HG03378 (cell line): ENCODE results near the gene RTN4R.

Experiments used
- ATAC-seq: cut with Tn5 transposase; IDR thresholded peaks from one replicate; pipeline ENCODE4 v1.9.1; 2021; ENCODE audit warnings: mild to moderate bottlenecking, moderate library complexity; ENCODE audit not compliant: unreplicated experiment

The RTN4R gene

GRCh38 chr22:20231514-20232236 is 36.4 kb downstream of the RTN4R start:
- ATAC-seq: no peak

DNA sequence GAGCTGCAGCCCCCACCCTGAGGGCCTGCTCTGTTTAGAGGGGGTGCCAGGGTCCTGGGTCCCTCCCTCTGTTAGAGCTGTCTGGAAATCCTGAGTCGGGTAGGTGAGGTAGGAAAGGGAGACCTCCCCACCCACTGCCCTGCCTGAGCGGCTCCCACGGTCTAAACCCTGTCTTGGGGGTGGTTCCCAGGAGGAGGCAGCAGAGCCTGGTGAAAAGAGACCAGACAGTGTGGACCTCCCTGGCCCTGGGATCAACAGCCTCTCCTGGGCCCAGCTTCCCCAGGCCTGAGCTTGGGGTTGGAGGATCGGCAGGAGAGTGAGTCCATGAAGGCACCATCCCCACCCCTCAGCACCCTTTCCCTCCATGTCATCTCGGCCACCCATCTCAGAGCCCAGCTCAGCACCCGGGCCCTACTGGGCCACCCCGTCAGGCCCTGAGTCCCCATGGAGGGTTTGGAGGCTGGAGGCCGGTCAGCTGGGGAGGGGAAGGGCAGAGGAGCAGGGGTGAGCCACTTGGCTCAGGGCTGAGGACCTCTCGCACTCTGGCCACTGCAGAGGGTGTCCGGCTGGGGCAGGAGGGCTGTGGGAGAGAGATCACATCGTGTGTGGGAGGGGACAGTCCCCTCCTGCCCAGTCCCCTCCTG is 37.2 kb downstream of the RTN4R start:
- ATAC-seq: no peak

- no peak for ATAC-seq
These were observed 38.0 kb downstream of the RTN4R start for GRCh38 chr22:20229916-20230775.

DNA sequence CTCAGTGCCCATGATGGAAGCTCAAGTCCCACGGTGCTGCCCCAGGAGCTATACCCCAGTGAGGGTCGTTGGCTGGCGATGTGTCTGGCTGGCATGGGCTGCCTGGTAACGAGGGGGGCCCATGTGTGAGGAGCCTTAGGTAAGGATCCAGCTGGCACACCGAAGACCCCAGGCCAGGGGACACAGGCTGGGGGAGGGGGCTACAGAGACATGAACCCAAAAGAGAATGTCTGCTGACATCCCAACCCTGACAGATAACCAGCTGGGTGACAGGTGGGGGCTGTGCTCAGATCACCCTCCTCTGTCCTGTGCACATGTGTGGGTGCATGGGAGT is 39.2 kb downstream of the RTN4R start:
- ATAC-seq: no peak

DNA sequence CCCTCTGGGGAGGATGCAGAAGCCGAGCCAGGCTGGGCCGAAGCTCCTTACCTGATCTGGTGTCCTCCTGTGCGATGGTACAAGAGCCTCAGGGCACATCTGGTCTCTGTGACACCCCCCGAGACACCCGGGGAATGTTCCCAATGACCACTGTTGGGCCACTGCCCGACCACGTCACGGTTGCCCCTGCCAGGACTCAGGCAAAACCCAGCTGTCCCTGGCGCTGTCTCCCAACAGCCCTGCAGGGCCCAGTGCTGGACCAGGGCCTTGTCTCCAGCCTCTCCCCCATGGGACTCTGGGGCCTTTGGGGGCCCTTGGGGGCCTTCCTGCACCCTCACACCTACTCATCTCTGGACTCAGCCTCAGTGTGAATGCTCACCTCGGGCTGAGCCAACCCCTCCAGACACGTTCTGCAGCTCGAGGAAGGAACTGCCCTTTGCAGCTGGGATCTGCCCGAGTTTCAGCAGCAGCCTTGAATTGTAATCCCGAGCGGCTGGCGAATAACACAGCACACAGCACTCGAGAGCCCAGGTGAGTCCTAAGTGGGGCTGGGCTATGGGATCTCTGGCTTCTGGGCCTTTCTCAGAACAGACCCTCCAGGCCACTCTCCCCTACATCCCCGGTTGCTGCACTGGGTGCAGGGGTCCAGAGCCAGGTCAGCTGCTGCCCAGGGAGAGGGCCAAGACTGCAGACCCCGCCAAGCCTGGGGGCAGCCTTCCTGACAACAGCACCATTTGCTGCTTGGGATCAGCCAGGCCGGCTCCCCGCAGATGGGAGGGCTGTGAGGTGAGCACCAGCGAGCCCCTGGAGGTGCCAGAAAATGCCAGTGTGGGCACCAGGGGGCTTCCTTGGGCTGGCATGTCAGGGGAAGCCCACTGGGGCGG is 39.8 kb downstream of the RTN4R start:
- no peak for ATAC-seq

DNA sequence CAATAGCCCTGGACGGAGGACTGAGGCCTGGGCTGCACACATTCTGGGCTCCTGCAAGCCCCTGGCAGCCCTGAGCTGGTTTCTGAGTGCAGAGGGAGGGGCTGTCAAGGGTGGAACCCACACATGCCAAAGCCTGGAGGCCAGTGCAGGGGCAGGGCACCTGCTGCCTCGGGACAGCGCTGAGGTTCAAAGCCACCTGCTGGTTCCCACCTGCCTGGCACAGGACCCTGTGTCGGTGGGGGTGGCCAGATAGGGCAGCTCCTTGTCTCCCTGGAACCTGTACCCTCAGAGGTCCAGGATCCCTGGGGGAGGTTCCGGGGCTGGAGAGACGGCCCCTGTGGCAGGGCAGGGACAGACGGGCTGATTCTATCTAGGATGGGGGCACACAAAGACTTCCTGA is 40.8 kb downstream of the RTN4R start:
- no peak for ATAC-seq

- no peak for ATAC-seq
These were observed 41.3 kb downstream of the RTN4R start for GRCh38 chr22:20226760-20227350.

DNA sequence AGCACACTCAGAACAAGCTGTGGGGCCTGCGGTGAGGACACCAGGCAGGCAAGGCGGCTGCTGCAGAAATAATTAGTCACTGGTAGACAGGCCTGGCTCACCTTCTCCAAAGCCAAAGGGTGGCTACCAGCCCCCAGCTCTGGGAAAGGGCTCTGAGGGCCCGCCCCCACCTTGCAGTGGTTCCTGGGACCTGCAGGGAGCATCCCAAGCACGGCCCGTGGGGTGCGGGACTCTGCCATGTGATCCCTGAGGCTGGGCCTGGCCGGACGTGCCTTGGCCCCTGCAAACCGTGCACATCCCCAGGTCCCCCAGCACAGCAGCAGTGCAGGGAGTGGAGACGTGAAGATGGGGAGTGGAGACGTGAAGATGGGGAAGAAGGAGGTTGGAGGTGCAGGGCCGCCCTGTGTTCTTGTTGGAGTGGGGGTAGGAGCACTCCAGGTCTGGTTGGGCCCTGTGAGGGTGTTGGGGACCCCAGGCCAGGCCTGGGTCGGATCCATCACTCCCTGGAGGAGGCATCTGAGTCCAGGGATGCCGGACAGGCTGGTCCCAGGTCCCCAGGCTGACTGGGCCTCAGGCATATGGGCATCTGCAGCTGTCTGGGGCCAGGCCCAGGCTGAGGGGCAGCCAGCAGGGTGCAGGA is 41.9 kb downstream of the RTN4R start:
- no peak for ATAC-seq

- no peak for ATAC-seq
These were observed 42.5 kb downstream of the RTN4R start for GRCh38 chr22:20225693-20225966.

DNA sequence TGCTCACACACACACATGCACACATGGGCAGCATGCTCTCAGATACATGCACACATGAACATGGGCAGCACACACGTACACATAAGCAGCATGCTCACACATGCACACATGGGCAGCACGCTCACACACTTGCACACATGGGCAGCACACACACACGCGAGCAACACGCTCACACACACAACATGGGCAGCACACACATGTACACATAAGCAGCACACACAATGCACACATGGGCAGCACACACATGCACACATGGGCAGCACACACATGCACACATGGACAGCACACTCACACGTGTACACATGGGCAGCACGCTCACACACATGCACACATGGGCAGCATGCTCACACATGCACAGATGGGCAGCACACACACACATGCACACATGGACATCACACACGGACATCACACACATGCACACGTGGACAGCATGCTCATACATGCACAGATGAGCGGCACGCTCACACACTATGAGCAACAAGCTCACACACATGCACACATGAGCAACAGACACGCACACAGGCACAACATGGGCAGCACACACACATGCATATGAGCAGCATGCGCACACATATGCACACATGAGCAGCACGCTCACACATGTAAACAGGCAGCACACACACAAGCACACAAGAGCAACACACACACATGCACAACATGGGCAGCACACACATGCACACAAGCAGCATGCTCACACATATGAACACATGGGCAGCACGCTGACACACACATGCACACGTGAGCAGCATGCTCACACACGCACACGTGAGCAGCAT is 43.0 kb downstream of the RTN4R start:
- no peak for ATAC-seq

DNA sequence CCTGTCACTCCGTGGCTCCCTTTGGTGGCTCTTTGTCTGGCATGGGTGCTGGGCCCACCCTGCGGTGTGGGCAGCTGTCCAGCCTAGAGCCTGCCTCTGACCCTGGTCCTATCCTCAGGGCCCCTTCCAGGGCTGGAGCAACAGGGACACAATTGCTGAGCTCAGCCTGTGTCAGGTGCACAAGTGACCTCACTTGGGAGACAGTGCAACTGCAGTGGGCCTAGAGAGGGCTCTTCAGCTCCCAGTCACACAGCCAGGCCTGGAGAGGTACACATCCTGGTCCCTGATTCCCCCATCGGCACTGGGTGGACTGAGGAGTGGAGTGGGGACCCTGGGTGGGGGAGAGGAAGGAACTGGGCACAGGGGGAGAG is 43.9 kb downstream of the RTN4R start:
- ATAC-seq: no peak

- ATAC-seq: no peak
These were observed 44.5 kb downstream of the RTN4R start for GRCh38 chr22:20223421-20224255.

DNA sequence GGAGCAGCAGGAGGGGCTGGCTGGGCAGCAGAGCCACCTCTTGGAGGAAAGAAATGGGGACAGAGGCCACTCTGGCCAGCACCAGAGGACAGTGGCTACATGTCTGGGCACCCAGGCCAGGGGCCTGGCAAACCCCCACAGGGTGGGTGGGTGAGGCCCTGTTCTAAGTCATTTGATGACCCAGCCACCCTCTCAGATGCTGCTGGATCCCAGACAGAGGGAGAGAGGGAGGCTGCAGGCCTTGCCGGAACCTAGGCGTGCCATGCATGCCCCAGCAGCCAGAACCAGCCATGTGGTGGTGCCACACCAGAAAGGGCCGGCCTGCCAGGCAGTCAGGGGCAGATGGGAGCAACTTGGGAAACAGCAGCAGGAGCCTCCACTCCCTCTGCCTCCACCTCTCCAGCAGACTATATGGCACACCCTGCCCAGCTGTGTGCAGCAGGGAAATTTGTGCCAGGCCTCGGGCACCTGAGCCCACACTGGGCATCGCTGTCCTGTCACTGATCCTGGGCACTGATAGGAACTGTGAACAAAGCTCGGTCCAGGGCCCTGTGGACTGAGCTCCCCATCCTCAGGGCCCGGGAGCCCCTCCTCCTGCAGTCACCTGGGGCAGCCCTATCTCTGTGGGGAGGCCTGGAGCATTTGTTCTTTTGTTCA is 45.2 kb downstream of the RTN4R start:
- ATAC-seq: no peak

- no peak for ATAC-seq
These were observed 46.4 kb downstream of the RTN4R start for GRCh38 chr22:20221421-20222340.

DNA sequence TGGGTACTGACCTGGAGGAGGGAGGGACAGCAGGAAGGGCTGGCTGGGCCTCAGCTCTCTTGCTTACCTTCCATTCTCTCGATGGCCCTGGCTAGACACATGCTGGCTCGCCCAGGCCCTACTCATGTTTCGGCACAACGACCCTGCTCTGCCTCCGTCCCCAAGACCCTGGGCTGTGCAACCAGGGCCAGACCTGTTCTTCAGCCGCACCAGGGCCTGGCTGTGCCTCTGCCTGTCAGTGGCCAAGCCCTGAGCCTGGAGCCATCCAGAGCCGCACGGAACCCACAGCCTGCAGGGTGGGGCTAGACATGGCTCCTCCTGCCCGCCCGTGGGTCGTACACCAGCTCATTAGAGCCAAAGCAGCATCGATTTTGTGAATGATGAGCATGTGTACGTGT is 47.5 kb downstream of the RTN4R start:
- no peak for ATAC-seq

GRCh38 chr22:20219667-20220628 is 48.2 kb downstream of the RTN4R start:
- no peak for ATAC-seq
